Loucy (cell line): ENCODE data around the gene TAF10.

Experiments
- H2AFZ ChIP-seq: fragments of 200-600 bp; sonication (generic); 2 replicates; pipeline ENCODE4 v1.6.0; 2016; ENCODE audit warnings: antibody characterized with exemption, mild to moderate bottlenecking, low read length, moderate library complexity
- H3F3A ChIP-seq: fragments of 200-600 bp; 2 replicates; pipeline ENCODE4 v1.6.0; 2016; ENCODE audit warnings: antibody characterized with exemption, low read depth, mild to moderate bottlenecking
- H3K27me3 ChIP-seq: fragments of 200-600 bp; sonication (generic); 2 replicates; pipeline ENCODE4 v1.6.1; 2014; ENCODE audit warnings: low read length, mild to moderate bottlenecking; ENCODE audit not compliant: insufficient read depth, poor library complexity, severe bottlenecking
- H3K36me3 ChIP-seq: fragments of 200-600 bp; sonication (generic); 2 replicates; pipeline ENCODE4 v1.6.1; 2016; ENCODE audit warnings: low read length; ENCODE audit not compliant: insufficient read depth
- H3K4me1 ChIP-seq: fragments of 200-600 bp; sonication (generic); 2 replicates; pipeline ENCODE4 v1.5.1; 2014; ENCODE audit warnings: low read length, mild to moderate bottlenecking; ENCODE audit not compliant: insufficient read depth, poor library complexity, severe bottlenecking
- H3K4me2 ChIP-seq: fragments of 200-600 bp; sonication (generic); 2 replicates; pipeline ENCODE4 v1.6.0; 2014; ENCODE audit warnings: antibody characterized with exemption, low read length, low read depth, mild to moderate bottlenecking; ENCODE audit not compliant: poor library complexity, severe bottlenecking
- H3K4me3 ChIP-seq: fragments of 200-600 bp; sonication (generic); 2 replicates; pipeline ENCODE4 v1.5.1; 2014; ENCODE audit warnings: low read length, mild to moderate bottlenecking, mixed read lengths; ENCODE audit not compliant: poor library complexity, severe bottlenecking
- H3K79me2 ChIP-seq: fragments of 200-600 bp; sonication (generic); 2 replicates; pipeline ENCODE4 v1.6.1; 2014; ENCODE audit warnings: low read length; ENCODE audit not compliant: insufficient read depth
- H3K9ac ChIP-seq: fragments of 200-600 bp; sonication (generic); 2 replicates; pipeline ENCODE4 v1.6.0; 2014; ENCODE audit warnings: mild to moderate bottlenecking, low read depth, low read length, moderate library complexity; ENCODE audit not compliant: poor library complexity, severe bottlenecking
- H3K9me2 ChIP-seq: fragments of 200-600 bp; sonication (generic); replicated peaks from 2 replicates; pipeline ENCODE4 v1.6.1; 2016; ENCODE audit warnings: low read depth, low read length, mixed read lengths
- H3K9me3 ChIP-seq: fragments of 200-600 bp; sonication (generic); 2 replicates; pipeline ENCODE4 v1.6.1; 2014; ENCODE audit warnings: mild to moderate bottlenecking, antibody characterized with exemption, low read length, low read depth; ENCODE audit not compliant: insufficient read depth
- H4K20me1 ChIP-seq: fragments of 200-600 bp; sonication (generic); 2 replicates; pipeline ENCODE4 v1.6.0; 2014; ENCODE audit warnings: antibody characterized with exemption, low read length, mild to moderate bottlenecking; ENCODE audit not compliant: insufficient read depth, poor library complexity, severe bottlenecking
- EZH2phosphoT487 ChIP-seq: fragments of 200-600 bp; IDR thresholded peaks from 2 replicates; pipeline ENCODE4 v1.6.1; 2018; ENCODE audit warnings: antibody characterized with exemption, mild to moderate bottlenecking, moderate library complexity, borderline replicate concordance
- TF ChIP-seq, protein P1 (sequence below): fragments of 200-600 bp; sonication (generic); conservative IDR thresholded peaks from 2 replicates; pipeline ENCODE4 v1.5.1; 2014; ENCODE audit warnings: mild to moderate bottlenecking, antibody characterized with exemption, low read length

Gene TAF10

GRCh38 chr11:6657346-6657745 is 45.3 kb upstream of the TAF10 start:
- Histone ChIP-seq H3K9ac (no peak overlapping the region), H3K79me2 (no peaks in the 10 kb centered on the region), H3K4me1 (no peaks in the 10 kb centered on the region), H2AFZ (no peak overlapping the region), H3K36me3 (no peaks in the 10 kb centered on the region), H3K9me3 (no peaks in the 10 kb centered on the region), H3K4me2 (no peak overlapping the region), H3K27me3 (no peaks in the 10 kb centered on the region), H3F3A (no peaks in the 10 kb centered on the region), H4K20me1 (no peaks in the 10 kb centered on the region), H3K9me2 (no peaks in the 10 kb centered on the region), H3K4me3 (no peak overlapping the region)
- TF ChIP-seq, protein P1, sequence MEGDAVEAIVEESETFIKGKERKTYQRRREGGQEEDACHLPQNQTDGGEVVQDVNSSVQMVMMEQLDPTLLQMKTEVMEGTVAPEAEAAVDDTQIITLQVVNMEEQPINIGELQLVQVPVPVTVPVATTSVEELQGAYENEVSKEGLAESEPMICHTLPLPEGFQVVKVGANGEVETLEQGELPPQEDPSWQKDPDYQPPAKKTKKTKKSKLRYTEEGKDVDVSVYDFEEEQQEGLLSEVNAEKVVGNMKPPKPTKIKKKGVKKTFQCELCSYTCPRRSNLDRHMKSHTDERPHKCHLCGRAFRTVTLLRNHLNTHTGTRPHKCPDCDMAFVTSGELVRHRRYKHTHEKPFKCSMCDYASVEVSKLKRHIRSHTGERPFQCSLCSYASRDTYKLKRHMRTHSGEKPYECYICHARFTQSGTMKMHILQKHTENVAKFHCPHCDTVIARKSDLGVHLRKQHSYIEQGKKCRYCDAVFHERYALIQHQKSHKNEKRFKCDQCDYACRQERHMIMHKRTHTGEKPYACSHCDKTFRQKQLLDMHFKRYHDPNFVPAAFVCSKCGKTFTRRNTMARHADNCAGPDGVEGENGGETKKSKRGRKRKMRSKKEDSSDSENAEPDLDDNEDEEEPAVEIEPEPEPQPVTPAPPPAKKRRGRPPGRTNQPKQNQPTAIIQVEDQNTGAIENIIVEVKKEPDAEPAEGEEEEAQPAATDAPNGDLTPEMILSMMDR: no peak
- TF ChIP-seq EZH2phosphoT487: no peak

DNA sequence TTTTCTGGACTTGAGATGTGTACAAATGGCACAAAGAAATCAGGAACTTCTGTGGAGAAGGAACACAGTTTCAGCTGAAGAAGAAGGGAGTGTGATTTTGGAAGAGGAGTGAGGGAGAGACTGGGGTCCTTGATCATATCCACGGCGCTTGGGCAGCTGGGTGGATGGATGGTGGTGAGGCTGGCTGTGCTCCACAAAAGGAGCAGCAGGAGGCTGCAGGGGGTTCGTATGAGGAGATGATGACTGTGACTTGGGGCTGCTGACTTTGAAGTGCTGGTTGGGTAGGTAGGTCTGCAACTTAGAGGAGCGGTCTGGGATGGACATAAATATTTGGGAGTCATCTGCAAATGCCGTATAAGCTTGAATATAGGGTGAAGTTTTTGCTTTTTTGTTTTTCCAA is 44.9 kb upstream of the TAF10 start:
- Histone ChIP-seq H3K79me2 (no peaks in the 10 kb centered on the region), H3F3A (no peaks in the 10 kb centered on the region), H3K4me1 (no peaks in the 10 kb centered on the region), H4K20me1 (no peaks in the 10 kb centered on the region), H3K4me3 (no peak overlapping the region), H3K9ac (no peak overlapping the region), H3K36me3 (no peaks in the 10 kb centered on the region), H2AFZ (no peak overlapping the region), H3K9me2 (no peaks in the 10 kb centered on the region), H3K4me2 (no peak overlapping the region), H3K27me3 (no peaks in the 10 kb centered on the region), H3K9me3 (no peaks in the 10 kb centered on the region)
- TF ChIP-seq, protein P1: no peak
- TF ChIP-seq EZH2phosphoT487: no peak

GRCh38 chr11:6656584-6656915 is 44.5 kb upstream of the TAF10 start:
- Histone ChIP-seq H3K9ac (no peak overlapping the region), H3K9me3 (no peaks in the 10 kb centered on the region), H3K4me1 (no peaks in the 10 kb centered on the region), H3K9me2 (no peaks in the 10 kb centered on the region), H3K79me2 (no peaks in the 10 kb centered on the region), H3K4me3 (no peak overlapping the region), H2AFZ (no peak overlapping the region), H3K36me3 (no peaks in the 10 kb centered on the region), H3F3A (no peaks in the 10 kb centered on the region), H3K27me3 (no peaks in the 10 kb centered on the region), H4K20me1 (no peaks in the 10 kb centered on the region), H3K4me2 (no peak overlapping the region)
- TF ChIP-seq, protein P1: no peak
- no peak for TF ChIP-seq EZH2phosphoT487
